Measurements from ENCODE around the gene HMGCLL1. TPM values are rescaled to one million over a fixed set of nuclear protein-coding genes. Genes with fewer than 3 reads are reported as not detected.

Gene HMGCLL1
- total RNA-seq = 43.5 TPM

GRCh38 chr6:55578537-55579363 lies at the start of gene HMGCLL1:
HMGCLL1 (minus strand) TSS chr6:55579192; CDS start chr6:55579055, 137 bp downstream.

